GM10847 (cell line): Measurements from ENCODE around the gene MRPS6.

ENCODE experiments used
- POLR2A ChIP-seq: IDR thresholded peaks from 2 replicates; pipeline ENCODE4 v1.6.1; 2011; ENCODE audit not compliant: insufficient read length; ENCODE audit errors: extremely low read depth

The MRPS6 gene

GRCh38 chr21:34109075-34109474 is 35.7 kb downstream of the MRPS6 start:
- TF ChIP-seq POLR2A = no peak

- TF ChIP-seq POLR2A = no peak
Measured at GRCh38 chr21:34110594-34111202, 37.3 kb downstream of the MRPS6 start.

- no peak for TF ChIP-seq POLR2A
Measured at GRCh38 chr21:34112316-34113033, 39.1 kb downstream of the MRPS6 start.

DNA sequence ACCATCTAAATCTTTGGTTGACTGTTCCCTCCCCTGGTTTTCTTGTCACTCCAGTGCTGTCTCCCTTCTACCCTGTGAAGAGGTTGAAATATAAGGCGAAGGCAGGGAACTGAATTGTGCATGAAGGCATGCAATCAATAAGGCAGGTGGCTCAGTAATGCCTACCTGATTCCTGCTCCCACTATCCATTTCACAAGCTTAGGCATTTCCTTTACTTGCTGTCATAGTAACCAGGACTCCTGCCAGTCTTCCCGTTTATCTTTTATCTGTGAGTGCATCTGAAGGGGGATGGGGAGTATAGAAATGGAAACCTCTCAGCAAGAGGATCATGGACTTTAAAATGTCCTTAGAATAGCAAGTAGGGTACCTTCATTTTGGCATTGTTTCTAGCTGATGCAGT is 40.5 kb downstream of the MRPS6 start:
- TF ChIP-seq POLR2A = no peak

DNA sequence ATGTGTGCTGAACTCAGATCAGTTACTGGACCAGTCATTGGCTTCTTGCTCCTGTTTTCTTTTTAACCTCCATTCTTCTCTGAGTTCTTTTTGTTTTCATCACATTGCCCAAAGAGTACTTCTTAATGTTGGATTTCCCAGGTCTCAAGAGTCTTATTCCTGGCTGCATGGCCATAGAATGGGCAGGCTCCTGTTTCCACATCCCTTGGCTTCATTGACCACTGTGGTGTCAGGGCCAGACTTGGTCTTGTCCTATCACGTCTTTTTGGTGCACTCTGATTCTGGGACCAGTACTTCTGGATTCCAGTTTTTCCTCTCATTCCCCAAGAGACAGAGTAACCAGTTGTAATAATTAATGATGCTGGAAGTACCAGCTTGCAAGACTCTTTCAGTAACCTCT is 41.8 kb downstream of the MRPS6 start:
- TF ChIP-seq POLR2A = no peak

- TF ChIP-seq POLR2A = no peak
Measured at GRCh38 chr21:34116569-34116968, 43.2 kb downstream of the MRPS6 start.

DNA sequence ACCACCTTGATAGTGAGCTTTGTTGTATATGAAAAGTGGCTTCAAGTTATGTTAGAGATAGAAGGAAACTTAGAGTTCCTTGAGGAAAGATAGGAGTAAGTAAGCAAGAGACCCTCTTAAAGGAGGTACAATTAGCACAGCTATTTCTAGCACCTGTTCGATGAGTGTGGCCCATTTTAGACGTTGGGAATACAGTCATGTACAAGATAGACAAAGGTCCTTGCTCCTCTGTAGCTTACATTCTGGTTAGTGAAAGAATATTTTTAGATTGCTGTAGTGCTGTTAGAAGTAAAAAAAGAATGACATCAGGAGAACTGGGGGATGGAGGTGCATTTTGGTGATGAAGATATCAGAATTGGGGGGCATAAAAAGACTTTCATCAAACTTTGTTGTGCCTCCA is 47.5 kb downstream of the MRPS6 start:
- no peak for TF ChIP-seq POLR2A

- TF ChIP-seq POLR2A = no peak
Measured at GRCh38 chr21:34122047-34122446, 48.7 kb downstream of the MRPS6 start.

- TF ChIP-seq POLR2A = no peak
Measured at GRCh38 chr21:34123609-34124008, 50.2 kb downstream of the MRPS6 start.

DNA sequence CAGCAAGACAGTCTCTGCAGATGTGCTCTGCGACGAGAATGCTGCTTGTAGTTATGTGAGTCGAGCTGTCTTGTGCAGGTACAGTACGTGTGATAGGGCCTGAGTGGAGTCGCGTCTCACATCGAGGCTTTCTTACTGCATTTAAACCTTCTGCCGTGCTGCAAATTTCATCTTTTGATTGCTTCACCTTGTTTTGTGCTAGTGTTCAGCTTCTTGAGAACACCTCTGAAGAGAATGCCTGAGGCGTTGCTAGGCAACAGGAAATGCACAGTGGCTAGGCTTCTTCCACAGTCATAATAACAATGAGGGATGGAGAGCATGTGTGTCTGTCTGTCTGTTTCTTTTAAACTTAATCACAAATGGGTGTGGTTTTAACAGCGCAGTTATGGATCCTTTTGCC is 52.9 kb downstream of the MRPS6 start:
- TF ChIP-seq POLR2A = no peak

DNA sequence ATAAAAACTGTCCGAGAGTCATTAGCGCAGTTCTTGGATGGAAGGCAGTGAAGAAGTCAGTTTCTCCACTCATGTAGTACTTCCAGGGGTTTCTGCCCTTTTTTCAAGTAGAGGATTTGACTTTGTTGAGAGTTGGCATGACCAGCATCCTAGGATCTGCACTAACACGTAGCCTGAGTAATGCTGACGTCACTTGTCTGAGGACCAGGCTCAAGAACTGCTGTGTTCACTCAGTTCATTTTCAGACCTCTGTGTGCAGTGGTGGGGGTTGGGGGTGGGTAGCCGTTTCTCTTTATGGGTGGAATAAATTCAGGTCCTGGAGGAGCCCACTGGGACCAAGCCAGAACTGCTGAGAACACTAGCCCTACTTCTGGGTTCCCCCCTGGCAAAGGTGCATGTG is 53.3 kb downstream of the MRPS6 start:
- TF ChIP-seq POLR2A = no peak

- TF ChIP-seq POLR2A = no peak
Measured at GRCh38 chr21:34128124-34128523, 54.7 kb downstream of the MRPS6 start.

DNA sequence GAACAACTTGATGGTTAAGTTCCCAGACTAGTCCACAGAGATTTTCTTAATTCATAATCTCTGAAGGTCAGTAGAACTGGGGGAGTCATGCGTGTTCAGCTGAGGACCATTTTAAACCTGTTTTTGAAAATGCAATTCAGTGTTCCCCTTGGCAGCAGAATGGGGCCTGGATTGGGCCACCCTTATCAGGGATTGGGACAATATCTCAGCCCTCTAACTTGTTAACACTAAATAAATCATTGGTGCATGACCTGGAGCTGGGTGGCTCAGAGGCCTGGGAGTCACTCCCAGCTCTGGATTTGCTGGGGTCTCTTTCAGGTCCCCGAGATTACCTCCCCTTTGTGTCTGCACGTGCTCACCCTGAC is 55.3 kb downstream of the MRPS6 start:
- no peak for TF ChIP-seq POLR2A

GRCh38 chr21:34129039-34129891 is 55.9 kb downstream of the MRPS6 start:
- TF ChIP-seq POLR2A = no peak

GRCh38 chr21:34129901-34130715 is 56.7 kb downstream of the MRPS6 start:
- TF ChIP-seq POLR2A = no peak

DNA sequence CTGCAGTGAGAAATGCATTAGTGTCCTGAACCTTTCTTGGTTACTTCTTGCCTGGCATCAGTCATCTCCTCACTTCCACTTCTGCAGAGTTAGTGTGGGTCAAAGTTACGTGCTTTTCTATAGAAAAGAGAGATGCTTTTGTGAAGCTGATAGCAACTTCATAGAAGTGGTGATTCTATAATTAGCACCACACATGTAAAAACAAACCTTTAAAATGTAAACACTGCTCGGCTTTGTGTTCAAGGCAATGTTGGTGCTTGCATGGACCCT is 57.3 kb downstream of the MRPS6 start:
- TF ChIP-seq POLR2A = no peak
